Thyroid gland (tissue), 4 donors: ENCODE measurements around the gene HACD4. TPM values are rescaled to one million over a fixed set of nuclear protein-coding genes. Genes with fewer than 3 reads are reported as not detected.
"Not testable (repeated sequence)": the region's sequence is repeated elsewhere in the genome, so short reads cannot be mapped to it uniquely, and the experiment has no call there.

Experiments used
- DNase-seq, 2 donors: peaks; one replicate each; pipeline ENCODE4 v3.0.0-alpha.2; 2019
- H3K27ac ChIP-seq, 3 donors: fragments of 200-600 bp; sonication (generic); 1 replicate in 2 of 3; 2 replicates in 1 of 3; pipeline ENCODE4 v1.5.1; 2016 to 2019; ENCODE audit warnings: mild to moderate bottlenecking in 1 of 3, moderate library complexity in 1 of 3
- H3K27me3 ChIP-seq: fragments of 200-600 bp; sonication (generic); one replicate; pipeline ENCODE4 v1.5.1; 2019
- H3K36me3 ChIP-seq, 2 donors: fragments of 200-600 bp; sonication (generic); one replicate each; pipeline ENCODE4 v1.5.1; 2016 to 2019
- H3K4me1 ChIP-seq, 2 donors: fragments of 200-600 bp; sonication (generic); one replicate each; pipeline ENCODE4 v1.5.1; 2017 to 2019
- H3K4me3 ChIP-seq, 3 donors: fragments of 200-600 bp; sonication (generic); replicated peaks in 1 of 3; 1 replicate in 2 of 3; 2 replicates in 1 of 3; pipeline ENCODE4 v1.5.1; 2016; ENCODE audit warnings: mild to moderate bottlenecking in 1 of 3
- H3K9me3 ChIP-seq: fragments of 200-600 bp; sonication (generic); one replicate; pipeline ENCODE4 v1.5.1; 2017
- CTCF ChIP-seq, 6 experiments: fragments of 200-600 bp in 3 of 6; fragments of 450-650 bp in 3 of 6; sonication (generic) in 3 of 6; IDR thresholded peaks; one replicate each; pipeline ENCODE4 v1.5.1; 2016 to 2019; ENCODE audit warnings: antibody characterized with exemption in 6 of 6, mild to moderate bottlenecking in 2 of 6, inconsistent platforms in 1 of 6, moderate library complexity in 1 of 6
- POLR2A ChIP-seq, 2 donors: fragments of 450-650 bp; IDR thresholded peaks; one replicate each; pipeline ENCODE4 v1.6.1; 2017; ENCODE audit warnings: antibody characterized with exemption in 2 of 2, mild to moderate bottlenecking in 2 of 2, moderate library complexity in 1 of 2
- WGBS, 2 donors: methylation state at CpG; one replicate each; pipeline ENCODE4 v1.1.5; 2017; 5-methylcytosine and 5-hydroxymethylcytosine counted together
- intact Hi-C: fragments of 100-400 bp; cut with DNase I; formaldehyde crosslinking; loops from one replicate; pipeline ENCODE4 v1.15.1; 2023
- total RNA-seq, 4 donors: library from RNA; depleted of rRNA; stranded (reverse); fragments of >200 nt; gene quantifications; one replicate each; pipeline ENCODE4 v1.2.3, GENCODE V29; 2016

HACD4 gene
- total RNA-seq, 4 donors from 2014 or later = 1.8 to 4.8 (median 3.3) TPM

- Histone ChIP-seq H3K27me3 (no peaks in the 10 kb centered on the region), H3K9me3 (no peaks in the 10 kb centered on the region), H3K4me1 (peaks cover 21 to 24% of the 10 kb centered on the region in 2 donors), H3K27ac (no peak overlapping the region), H3K4me3 (no peak overlapping the region), H3K36me3 (peaks cover 0 to 3% of the 10 kb centered on the region in 2 donors)
- intact Hi-C loops = no loop called here
- no peak for DNase-seq
- 92 to 98% methylated on average over 2 of the region's 2 CpGs for WGBS, 2 donors
- TF ChIP-seq CTCF (IDR thresholded peaks at IDR 0.05) = no peak
- no peak for TF ChIP-seq POLR2A (IDR thresholded peaks at IDR 0.05)
Observed at GRCh38 chr9:20978249-20978648, 53.2 kb downstream of the HACD4 start.

GRCh38 chr9:20974191-20974938 is 57.1 kb downstream of the HACD4 start:
- 80 to 88% methylated on average over 2 of the region's 2 CpGs for WGBS, 2 donors
- H3K4me1 ChIP-seq, H3K4me3 ChIP-seq, H3K27me3 ChIP-seq, H3K36me3 ChIP-seq, H3K9me3 ChIP-seq, DNase-seq, intact Hi-C loops, H3K27ac ChIP-seq: not testable (repeated sequence)

- not testable (repeated sequence) for H3K27ac ChIP-seq, DNase-seq
Observed at GRCh38 chr9:20973246-20973947, 58.0 kb downstream of the HACD4 start.

GRCh38 chr9:20972684-20973083 is 58.8 kb downstream of the HACD4 start:
- intact Hi-C loops = no loop called here
- no peaks in the 10 kb centered on the region for H3K27me3 ChIP-seq
- no peak for TF ChIP-seq CTCF (IDR thresholded peaks at IDR 0.05)
- no peak for TF ChIP-seq POLR2A (IDR thresholded peaks at IDR 0.05)

More at GRCh38 chr9:20973246-20973947, 58.0 kb downstream of the HACD4 start:
- 84 to 91% methylated on average over 2 of the region's 2 CpGs for WGBS, 2 donors
- H3K4me3 ChIP-seq, H3K36me3 ChIP-seq, intact Hi-C loops, H3K27me3 ChIP-seq, H3K4me1 ChIP-seq, H3K9me3 ChIP-seq: not testable (repeated sequence)

GRCh38 chr9:20962536-20963225 is 68.8 kb downstream of the HACD4 start:
- DNase-seq = no peak
- H3K4me3 ChIP-seq = no peak overlapping the region
- 86 to 87% methylated on average over 4 of the region's 4 CpGs for WGBS, 2 donors
- no peak overlapping the region for H3K27ac ChIP-seq
- intact Hi-C loops = no loop called here
- no peaks in the 10 kb centered on the region for H3K27me3 ChIP-seq
- H3K4me1 ChIP-seq = peaks cover 0 to 6% of the 10 kb centered on the region in 2 donors
- no peaks in the 10 kb centered on the region for H3K9me3 ChIP-seq
- H3K36me3 ChIP-seq = no peaks in the 10 kb centered on the region
- TF ChIP-seq CTCF (IDR thresholded peaks at IDR 0.05) = no peak
- no peak for TF ChIP-seq POLR2A (IDR thresholded peaks at IDR 0.05)

More at GRCh38 chr9:20972684-20973083, 58.8 kb downstream of the HACD4 start:
- Histone ChIP-seq H3K9me3 (no peaks in the 10 kb centered on the region), H3K4me1 (no peaks in the 10 kb centered on the region), H3K27ac (no peak overlapping the region), H3K36me3 (peaks cover 0 to 3% of the 10 kb centered on the region in 2 donors), H3K4me3 (no peak overlapping the region)
- no peak for DNase-seq
- 94 to 96% methylated on average over 1 of the region's 1 CpG for WGBS, 2 donors
